ENCODE data around the gene TXNDC5. TPM values are rescaled to one million over a fixed set of nuclear protein-coding genes. Genes with fewer than 3 reads are reported as not detected.
A peak's percentile ranks its signal among the peaks of the same experiment; 100 is the strongest.

The TXNDC5 gene
- polyA plus RNA-seq (2012; ENCODE audit: insufficient read depth, insufficient read length) = 97.6 TPM

- H3K4me3 ChIP-seq (ENCODE audit: low read length) = peak within 1 kb of the TSS; percentile 74
- no peak for DNase-seq (ENCODE audit: low read depth, low spot score)
Observed at GRCh38 chr6:7910654-7911344, at the start of gene TXNDC5. Gene TXNDC5 (minus strand): TSS chr6:7910788. CDS start chr6:7910776, 12 bp downstream.

DNA sequence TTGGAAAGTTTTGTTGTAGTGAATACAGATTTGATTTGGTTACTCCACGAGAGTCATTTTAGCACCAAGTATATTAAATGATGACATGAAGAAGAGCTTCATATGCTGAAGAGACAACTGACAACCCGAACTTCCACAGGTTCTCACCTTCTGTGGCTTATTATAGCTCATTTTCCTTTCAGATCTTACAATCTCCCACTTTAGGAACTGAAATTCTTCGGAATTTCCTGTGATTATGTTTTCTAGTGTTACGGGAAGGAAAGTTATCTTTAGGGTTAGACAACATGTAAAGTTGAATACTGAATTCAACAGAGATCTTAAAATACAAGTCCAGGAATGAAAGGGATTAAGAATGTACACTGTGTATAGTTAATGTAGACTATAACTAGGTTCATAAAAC, 49.6 kb upstream of the TXNDC5 start:
- H3K4me3 ChIP-seq (ENCODE audit: low read length) = no peak overlapping the region
- DNase-seq (ENCODE audit: low read depth, low spot score) = no peak

DNA sequence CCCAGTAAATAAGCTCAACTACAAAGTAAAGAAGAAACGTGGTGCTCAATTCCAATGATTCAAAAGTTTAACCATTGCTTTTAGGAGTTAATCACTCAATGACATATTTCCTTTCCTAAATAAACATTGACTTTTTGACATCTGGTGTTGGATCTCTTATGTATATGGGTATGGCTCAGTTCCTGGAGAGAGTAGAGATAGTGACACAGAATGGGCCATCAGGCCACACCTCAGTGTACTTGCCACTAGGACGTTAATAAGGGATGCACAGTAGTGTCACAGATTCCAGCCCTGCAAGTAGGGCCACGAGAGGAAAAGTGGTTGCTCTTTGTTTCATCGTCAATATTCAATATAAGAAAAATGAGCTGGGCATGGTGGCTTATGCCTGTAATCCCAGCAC, 48.9 kb upstream of the TXNDC5 start:
- DNase-seq (ENCODE audit: low read depth, low spot score) = no peak

GRCh38 chr6:7958464-7958863, 47.9 kb upstream of the TXNDC5 start:
- no peak for DNase-seq (ENCODE audit: low read depth, low spot score)
- H3K4me3 ChIP-seq (ENCODE audit: low read length) = no peak overlapping the region

More for the DNA sequence above, 48.9 kb upstream of the TXNDC5 start:
- H3K4me3 ChIP-seq (ENCODE audit: low read length) = no peak overlapping the region

- no peak overlapping the region for H3K4me3 ChIP-seq (ENCODE audit: low read length)
- no peak for DNase-seq (ENCODE audit: low read depth, low spot score)
Observed at GRCh38 chr6:7956257-7956656, 45.7 kb upstream of the TXNDC5 start.

- H3K4me3 ChIP-seq (ENCODE audit: low read length) = no peak overlapping the region
- no peak for DNase-seq (ENCODE audit: low read depth, low spot score)
Observed at GRCh38 chr6:7954477-7955200, 44.1 kb upstream of the TXNDC5 start.

GRCh38 chr6:7953753-7954152, 43.2 kb upstream of the TXNDC5 start:
- no peak for DNase-seq (ENCODE audit: low read depth, low spot score)
- no peak overlapping the region for H3K4me3 ChIP-seq (ENCODE audit: low read length)

- no peak overlapping the region for H3K4me3 ChIP-seq (ENCODE audit: low read length)
- no peak for DNase-seq (ENCODE audit: low read depth, low spot score)
Observed at GRCh38 chr6:7939864-7940228, 29.3 kb upstream of the TXNDC5 start.

- no peak overlapping the region for H3K4me3 ChIP-seq (ENCODE audit: low read length)
- DNase-seq (ENCODE audit: low read depth, low spot score) = no peak
Observed at GRCh38 chr6:7939184-7939863, 28.7 kb upstream of the TXNDC5 start.

DNA sequence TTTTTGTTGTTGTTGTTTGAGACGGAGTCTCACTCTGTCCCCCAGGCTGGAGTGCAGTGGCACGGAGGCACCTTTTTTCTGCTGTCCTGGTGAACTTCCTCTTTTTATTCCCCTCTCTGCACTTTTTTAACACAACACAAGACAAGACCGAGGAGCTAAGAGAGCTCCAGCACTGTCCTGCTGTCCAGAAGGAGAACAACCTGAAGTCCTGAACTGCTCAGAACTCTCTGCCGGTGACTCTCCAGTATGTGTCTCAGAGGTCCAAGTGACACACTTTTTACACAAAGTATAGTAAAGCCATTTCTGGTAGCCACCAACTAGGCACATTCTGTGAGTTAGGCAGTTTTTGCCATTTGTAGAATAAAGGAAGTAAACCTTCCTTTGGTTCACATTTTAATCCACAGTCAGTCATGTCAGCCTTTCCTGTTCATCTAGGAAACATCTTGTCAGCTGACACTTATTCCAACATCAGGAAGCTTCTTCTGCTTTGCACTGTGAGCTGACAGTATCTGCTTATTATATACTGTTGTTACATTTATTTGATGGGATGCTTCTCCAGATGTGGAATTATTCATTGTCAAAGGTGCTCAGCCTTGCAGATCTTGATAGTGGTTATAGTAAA, 28.1 kb upstream of the TXNDC5 start:
- DNase-seq (ENCODE audit: low read depth, low spot score) = no peak
- no peak overlapping the region for H3K4me3 ChIP-seq (ENCODE audit: low read length)

- no peak overlapping the region for H3K4me3 ChIP-seq (ENCODE audit: low read length)
- no peak for DNase-seq (ENCODE audit: low read depth, low spot score)
Observed at GRCh38 chr6:7933794-7934193, 23.2 kb upstream of the TXNDC5 start.

DNA sequence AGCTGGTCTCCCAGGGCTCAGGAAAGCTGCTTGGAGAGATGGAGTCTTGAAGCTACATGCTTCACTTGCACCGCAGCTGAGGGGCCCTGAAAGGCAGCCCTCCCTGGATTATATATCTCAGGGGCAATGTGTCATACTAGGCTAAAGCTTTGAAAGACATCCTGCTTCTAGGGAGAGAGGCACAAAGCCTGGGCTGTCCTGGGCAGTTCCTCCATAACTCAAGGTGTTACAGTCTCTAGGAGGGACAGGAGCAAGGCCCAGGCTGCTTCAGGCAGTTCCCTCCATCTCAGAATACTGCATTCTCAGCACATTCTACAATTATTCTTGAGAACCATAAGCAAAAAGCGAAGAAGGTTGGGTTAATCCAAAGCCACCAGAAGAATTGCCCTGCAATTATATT, 22.0 kb upstream of the TXNDC5 start:
- no peak overlapping the region for H3K4me3 ChIP-seq (ENCODE audit: low read length)
- no peak for DNase-seq (ENCODE audit: low read depth, low spot score)

GRCh38 chr6:7924867-7925266, 14.3 kb upstream of the TXNDC5 start:
- DNase-seq (ENCODE audit: low read depth, low spot score) = no peak
- H3K4me3 ChIP-seq (ENCODE audit: low read length) = no peak overlapping the region

- no peak overlapping the region for H3K4me3 ChIP-seq (ENCODE audit: low read length)
- DNase-seq (ENCODE audit: low read depth, low spot score) = no peak
Observed at GRCh38 chr6:7922596-7922995, 12.0 kb upstream of the TXNDC5 start.

DNA sequence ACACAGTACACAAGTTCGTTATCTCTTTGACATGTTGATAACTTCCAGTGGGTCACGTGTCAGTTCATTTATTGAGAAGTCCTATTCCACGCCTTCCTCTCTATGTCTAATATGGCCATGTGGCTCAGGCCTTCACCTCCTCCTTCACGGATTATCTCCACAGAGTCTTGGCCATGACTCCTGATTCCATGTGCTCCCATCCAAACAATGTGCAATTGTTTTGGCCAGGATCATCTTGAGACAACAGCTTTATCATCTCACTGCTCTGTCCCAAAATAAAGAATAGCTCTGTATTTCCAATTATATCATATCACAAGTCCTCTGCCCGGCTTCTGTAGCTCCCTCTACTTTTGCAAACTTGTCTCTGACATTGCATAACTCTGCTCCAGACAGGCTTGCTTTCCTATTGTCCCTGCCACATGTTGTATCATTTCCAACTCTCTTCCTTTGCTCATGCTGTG, 11.1 kb upstream of the TXNDC5 start:
- DNase-seq (ENCODE audit: low read depth, low spot score) = no peak

DNA sequence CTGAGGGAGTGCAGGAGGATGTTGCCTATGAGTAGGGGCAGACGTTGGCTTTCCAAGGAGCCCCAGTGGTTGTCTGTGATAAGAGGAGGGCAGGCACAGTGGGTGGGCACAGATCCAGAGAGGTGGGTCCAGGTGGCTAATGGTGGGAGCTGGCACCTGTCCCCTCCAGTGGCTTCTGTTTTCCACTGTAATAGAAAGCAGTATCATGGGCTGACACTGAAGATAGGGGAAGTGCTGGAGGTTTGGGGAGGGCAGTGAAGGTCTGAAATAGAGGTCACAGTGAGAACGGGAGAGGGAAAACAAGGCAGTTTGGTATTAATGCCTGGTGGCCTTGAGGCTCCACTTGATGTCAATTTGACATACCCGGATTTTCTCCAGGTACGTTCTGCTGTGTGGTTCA, 10.5 kb upstream of the TXNDC5 start:
- no peak overlapping the region for H3K4me3 ChIP-seq (ENCODE audit: low read length)
- DNase-seq (ENCODE audit: low read depth, low spot score) = no peak

More for the DNA sequence above, 11.1 kb upstream of the TXNDC5 start:
- no peak overlapping the region for H3K4me3 ChIP-seq (ENCODE audit: low read length)

GRCh38 chr6:7920425-7920824, 9.8 kb upstream of the TXNDC5 start:
- no peak for DNase-seq (ENCODE audit: low read depth, low spot score)
- no peak overlapping the region for H3K4me3 ChIP-seq (ENCODE audit: low read length)

GRCh38 chr6:7919871-7920270, 9.3 kb upstream of the TXNDC5 start:
- no peak for DNase-seq (ENCODE audit: low read depth, low spot score)
- H3K4me3 ChIP-seq (ENCODE audit: low read length) = no peak overlapping the region

GRCh38 chr6:7918403-7918802, 7.8 kb upstream of the TXNDC5 start:
- no peak for DNase-seq (ENCODE audit: low read depth, low spot score)

DNA sequence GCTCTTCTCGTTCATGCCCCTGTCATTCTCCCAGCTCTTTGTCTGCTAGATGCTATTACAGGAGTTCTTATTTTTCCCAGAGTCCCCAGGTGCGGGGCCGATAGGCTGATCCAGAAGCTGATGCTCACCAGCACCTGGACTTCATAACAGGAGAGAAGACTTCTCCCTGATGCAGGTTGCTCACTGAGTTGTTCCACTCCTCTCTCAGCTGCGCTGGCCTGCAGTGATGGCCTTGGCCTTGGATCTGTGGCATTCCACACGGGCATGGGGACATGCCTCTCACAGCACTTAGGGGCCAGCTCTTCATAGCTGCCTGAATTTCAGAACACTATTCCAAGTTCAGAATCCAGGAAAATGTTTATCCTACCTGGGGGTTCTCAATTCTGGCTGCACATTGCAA, 7.1 kb upstream of the TXNDC5 start:
- no peak overlapping the region for H3K4me3 ChIP-seq (ENCODE audit: low read length)
- no peak for DNase-seq (ENCODE audit: low read depth, low spot score)

More at GRCh38 chr6:7918403-7918802, 7.8 kb upstream of the TXNDC5 start:
- H3K4me3 ChIP-seq (ENCODE audit: low read length) = no peak overlapping the region
